Body of pancreas (tissue), 4 donors: ENCODE measurements around the gene GLYATL3. TPM values are rescaled to one million over a fixed set of nuclear protein-coding genes. Genes with fewer than 3 reads are reported as not detected.
A peak's percentile ranks its signal among the peaks of the same experiment; 100 is the strongest.

Source experiments
- ATAC-seq: fragments of 150-250 bp; one replicate; pipeline ENCODE4 v1.9.1; 2016
- DNase-seq, 4 donors: peaks; one replicate each; pipeline ENCODE4 v3.0.0-alpha.2; 2019
- H3K27ac ChIP-seq, 4 donors: fragments of 200-600 bp; sonication (generic); 1 replicate in 3 of 4; 2 replicates in 1 of 4; pipeline versions ENCODE4 v1.5.1 to v1.6.1; 2016 to 2019; ENCODE audit warnings: mild to moderate bottlenecking in 1 of 4, mixed read lengths in 1 of 4, moderate library complexity in 1 of 4
- H3K27me3 ChIP-seq, 2 donors: fragments of 200-600 bp; sonication (generic); one replicate each; pipeline ENCODE4 v1.6.0; 2016; ENCODE audit warnings: mild to moderate bottlenecking in 1 of 2
- H3K36me3 ChIP-seq, 2 donors: fragments of 200-600 bp; sonication (generic); replicated peaks in 1 of 2; 2 replicates each; pipeline ENCODE4 v1.5.1; 2016; ENCODE audit warnings: low read depth in 2 of 2; ENCODE audit not compliant: insufficient read depth in 1 of 2
- H3K4me1 ChIP-seq: fragments of 200-600 bp; sonication (generic); one replicate; pipeline ENCODE4 v1.6.0; 2016
- H3K4me3 ChIP-seq, 2 donors: fragments of 200-600 bp; sonication (generic); 1 replicate in 1 of 2; 2 replicates in 1 of 2; pipeline ENCODE4 v1.5.1; 2016 to 2019
- H3K9me3 ChIP-seq, 3 donors: fragments of 200-600 bp; sonication (generic); 1 replicate in 2 of 3; 2 replicates in 1 of 3; pipeline ENCODE4 v1.5.1; 2016
- CTCF ChIP-seq, 7 experiments: fragments of 450-650 bp in 4 of 7; fragments of 200-600 bp in 3 of 7; sonication (generic) in 3 of 7; IDR thresholded peaks; one replicate each; pipeline ENCODE4 v1.5.1; 2016 to 2019; ENCODE audit warnings: antibody characterized with exemption in 7 of 7
- POLR2A ChIP-seq, 3 donors: fragments of 450-650 bp; IDR thresholded peaks; one replicate each; pipeline ENCODE4 v1.6.1; 2016; ENCODE audit warnings: antibody characterized with exemption in 3 of 3, mild to moderate bottlenecking in 2 of 3
- WGBS, 2 donors: methylation state at CpG; one replicate each; pipeline ENCODE4 v1.1.5; 2017; 5-methylcytosine and 5-hydroxymethylcytosine counted together
- intact Hi-C: fragments of 100-400 bp; cut with DNase I; formaldehyde crosslinking; loops from one replicate; pipeline ENCODE4 v1.15.1; 2023
- total RNA-seq, 2 donors: library from RNA; depleted of rRNA; stranded (reverse); fragments of >200 nt; gene quantifications; one replicate each; pipeline ENCODE4 v1.1.0, GENCODE V29; 2016

The GLYATL3 gene
- total RNA-seq, 2 donors from 2014 or later, result not detected

GRCh38 chr6:49531774-49532569, 32.2 kb downstream of the GLYATL3 start:
- Histone ChIP-seq H3K27me3 (no peaks in the 10 kb centered on the region), H3K9me3 (no peaks in the 10 kb centered on the region), H3K27ac (no peak overlapping the region), H3K4me3 (no peak overlapping the region), H3K36me3 (no peaks in the 10 kb centered on the region), H3K4me1 (no peaks in the 10 kb centered on the region)
- TF ChIP-seq POLR2A (IDR thresholded peaks at IDR 0.05) (no peak), CTCF (IDR thresholded peaks at IDR 0.05) (peak; percentile 56 to 98 (median 91))
- intact Hi-C loops, result no loop called here
- DNase-seq (no peak), ATAC-seq (peak; percentile 93)
- WGBS, 2 donors, result 0 to 3% methylated on average over 3 of the region's 3 CpGs

GRCh38 chr6:49535795-49536194, 36.1 kb downstream of the GLYATL3 start:
- Histone ChIP-seq H3K4me1 (no peaks in the 10 kb centered on the region), H3K9me3 (no peaks in the 10 kb centered on the region), H3K27me3 (no peaks in the 10 kb centered on the region), H3K36me3 (no peaks in the 10 kb centered on the region), H3K4me3 (no peak overlapping the region), H3K27ac (no peak overlapping the region)
- 42 to 43% methylated on average over 5 of the region's 5 CpGs for WGBS, 2 donors
- intact Hi-C loops, result no loop called here
- no peak for TF ChIP-seq POLR2A (IDR thresholded peaks at IDR 0.05)
- TF ChIP-seq CTCF (IDR thresholded peaks at IDR 0.05), result no peak
- DNase-seq (no peak), ATAC-seq (no peak)

- Histone ChIP-seq H3K27me3 (no peaks in the 10 kb centered on the region), H3K36me3 (no peaks in the 10 kb centered on the region), H3K4me3 (no peak overlapping the region), H3K27ac (no peak overlapping the region), H3K4me1 (peaks cover 13% of the 10 kb centered on the region), H3K9me3 (peaks cover 0 to 3% (median 0%) of the 10 kb centered on the region in 3 donors)
- TF ChIP-seq CTCF (IDR thresholded peaks at IDR 0.05), result no peak
- no peak for TF ChIP-seq POLR2A (IDR thresholded peaks at IDR 0.05)
- ATAC-seq, result no peak
- intact Hi-C loops, result no loop called here
- WGBS, 2 donors, result 92 to 98% methylated on average over 3 of the region's 3 CpGs
- no peak for DNase-seq
Observed at GRCh38 chr6:49539102-49539501, 39.4 kb downstream of the GLYATL3 start.

GRCh38 chr6:49540614-49541013, 40.9 kb downstream of the GLYATL3 start:
- Histone ChIP-seq H3K27ac (no peak overlapping the region), H3K4me3 (no peak overlapping the region), H3K4me1 (peaks cover 13% of the 10 kb centered on the region), H3K36me3 (no peaks in the 10 kb centered on the region), H3K27me3 (no peaks in the 10 kb centered on the region), H3K9me3 (peaks cover 0 to 3% (median 0%) of the 10 kb centered on the region in 3 donors)
- ATAC-seq (no peak), DNase-seq (no peak)
- intact Hi-C loops, result no loop called here
- TF ChIP-seq POLR2A (IDR thresholded peaks at IDR 0.05), result no peak
- TF ChIP-seq CTCF (IDR thresholded peaks at IDR 0.05), result no peak
